HCEC 1CT (cell line): Measurements from ENCODE around the gene COX11.

Experiments
- DNase-seq: peaks from one replicate; pipeline ENCODE4 v3.0.0-alpha.2; 2017

The COX11 gene

GRCh38 chr17:54967621-54968261 is 713 bp downstream of the COX11 start:
- DNase-seq, result peak; percentile 50

GRCh38 chr17:54956791-54957190 is 11.7 kb downstream of the COX11 start:
- DNase-seq, result no peak

GRCh38 chr17:54951286-54951685 is 17.2 kb downstream of the COX11 start:
- DNase-seq, result no peak

- no peak for DNase-seq
Measured at GRCh38 chr17:54950116-54950515, 18.3 kb downstream of the COX11 start.

GRCh38 chr17:54948380-54948779 is 20.1 kb downstream of the COX11 start:
- DNase-seq, result peak; percentile 93

- no peak for DNase-seq
Measured at GRCh38 chr17:54947396-54947795, 21.1 kb downstream of the COX11 start.

- no peak for DNase-seq
Measured at GRCh38 chr17:54945671-54946070, 22.8 kb downstream of the COX11 start.

- DNase-seq, result no peak
Measured at GRCh38 chr17:54945231-54945630, 23.2 kb downstream of the COX11 start.

GRCh38 chr17:54944796-54945195 is 23.7 kb downstream of the COX11 start:
- peak; percentile 9 for DNase-seq

GRCh38 chr17:54941285-54941684 is 27.2 kb downstream of the COX11 start:
- no peak for DNase-seq

GRCh38 chr17:54937426-54937825 is 31.0 kb downstream of the COX11 start:
- no peak for DNase-seq

GRCh38 chr17:54937018-54937417 is 31.4 kb downstream of the COX11 start:
- DNase-seq, result no peak

- DNase-seq, result no peak
Measured at GRCh38 chr17:54935471-54935870, 33.0 kb downstream of the COX11 start.

- DNase-seq, result no peak
Measured at GRCh38 chr17:54933921-54934320, 34.5 kb downstream of the COX11 start.

- DNase-seq, result no peak
Measured at GRCh38 chr17:54932711-54933110, 35.7 kb downstream of the COX11 start.

- no peak for DNase-seq
Measured at GRCh38 chr17:54927525-54927924, 40.9 kb downstream of the COX11 start.

- DNase-seq, result no peak
Measured at GRCh38 chr17:54924405-54924804, 44.0 kb downstream of the COX11 start.

- no peak for DNase-seq
Measured at GRCh38 chr17:54920819-54921218, 47.6 kb downstream of the COX11 start.

- no peak for DNase-seq
Measured at GRCh38 chr17:54919425-54919824, 49.0 kb downstream of the COX11 start.

- no peak for DNase-seq
Measured at GRCh38 chr17:54916721-54917120, 51.7 kb downstream of the COX11 start.
